Heart left ventricle (tissue), 16 donors: ENCODE measurements around the gene APC2. TPM values are rescaled to one million over a fixed set of nuclear protein-coding genes. Genes with fewer than 3 reads are reported as not detected.

Experiments
- ATAC-seq, 4 donors: fragments of 200-7000 bp; cut with Tn5 transposase; one replicate each; pipeline ENCODE4 v1.9.1; 2020 to 2022; ENCODE audit warnings: moderate library complexity in 4 of 4, mild to moderate bottlenecking in 3 of 4, moderate number of reproducible peaks in 1 of 4
- DNase-seq, 5 donors: peaks; one replicate each; pipeline ENCODE4 v3.0.0-alpha.2; 2020
- H3K27ac ChIP-seq, 12 donors: fragments of 200-600 bp; sonication (generic) in 4 of 12; one replicate each; pipeline versions ENCODE4 v1.5.0 to v1.8.0; 2016 to 2022; ENCODE audit warnings: mild to moderate bottlenecking in 2 of 12
- H3K27me3 ChIP-seq, 9 donors: fragments of 200-600 bp; sonication (generic) in 2 of 9; one replicate each; pipeline versions ENCODE4 v1.5.1 to v1.8.0; 2016 to 2022; ENCODE audit warnings: mild to moderate bottlenecking in 3 of 9
- H3K36me3 ChIP-seq, 9 donors: fragments of 200-600 bp; sonication (generic) in 2 of 9; one replicate each; pipeline versions ENCODE4 v1.5.0 to v1.8.0; 2018 to 2022; ENCODE audit warnings: mild to moderate bottlenecking in 2 of 9
- H3K4me1 ChIP-seq, 12 donors: fragments of 200-600 bp; sonication (generic) in 4 of 12; one replicate each; pipeline versions ENCODE4 v1.5.0 to v1.8.0; 2016 to 2022; ENCODE audit warnings: mild to moderate bottlenecking in 3 of 12
- H3K4me3 ChIP-seq, 12 donors: fragments of 200-600 bp; sonication (generic) in 4 of 12; one replicate each; pipeline versions ENCODE4 v1.5.0 to v1.8.0; 2017 to 2022; ENCODE audit warnings: mild to moderate bottlenecking in 9 of 12, moderate library complexity in 4 of 12
- H3K9me3 ChIP-seq, 12 donors: fragments of 200-600 bp; sonication (generic) in 4 of 12; one replicate each; pipeline versions ENCODE4 v1.5.0 to v1.8.0; 2016 to 2022; ENCODE audit warnings: mild to moderate bottlenecking in 1 of 12
- CTCF ChIP-seq, 12 donors: fragments of 200-600 bp; sonication (generic) in 4 of 12; IDR thresholded peaks; one replicate each; pipeline versions ENCODE4 v1.5.0 to v1.8.0; 2018 to 2022; ENCODE audit warnings: antibody characterized with exemption in 12 of 12, mild to moderate bottlenecking in 5 of 12
- POLR2A ChIP-seq, 2 donors: fragments of 450-650 bp; IDR thresholded peaks; one replicate each; pipeline ENCODE4 v1.6.1; 2017; ENCODE audit warnings: antibody characterized with exemption in 2 of 2, mild to moderate bottlenecking in 2 of 2, moderate library complexity in 2 of 2
- WGBS, 4 donors: extraction: QIAGEN DNeasy Blood & Tissue Kit in 2 of 4; methylation state at CpG; one replicate each; pipeline versions ENCODE4 v1.1.5 to v1.1.7; 2013 to 2018; 5-methylcytosine and 5-hydroxymethylcytosine counted together
- intact Hi-C, 10 donors: fragments of 100-400 bp; cut with DNase I; formaldehyde crosslinking; loops; one replicate each; pipeline versions ENCODE4 v1.11.1 to v1.14.2; 2022
- polyA plus RNA-seq, 2 donors: library from polyadenylated mRNA; stranded (reverse); fragments of 200-250 nt; gene quantifications; one replicate each; pipeline ENCODE4 v1.2.3, GENCODE V29; 2013
- total RNA-seq, 9 donors: library from RNA; depleted of rRNA in 2 of 9; stranded (reverse); fragments of >200 nt in 2 of 9; fragmentation: NEBNext Ultra II Directional in 3 of 9; extraction: Animal tissue kit (Norgen Biotek cat#: 25700) in 3 of 9; gene quantifications; one replicate each; pipeline versions ENCODE4 v1.1.0 to v1.2.4, GENCODE V29; 2016 to 2023
- donor health status: ischemic (EF 13 %, LVEDD 7.1; RV severe dilation, severe dysfunction).
- donor health status: healthy with polysubstance abuse.
- donor health status: DM: no; HTN: yes; CAD: no.
- donor health status: DM: no; HTN: no; CAD: no.
- donor health status: ischemic (EF 25% LVEDD 6.9; RV normal size, moderate dysfunction).
- donor health status: ischemic (EF 25% LVEDD 5.7; RV mildly dilated, moderate dysfunction).
- donor health status: healthy.
- donor health status: DM: yes; HTN: yes; CAD: no.
- donor health status: ischemic (EF 35%, LVEDD 5.7; RV mildly dilated, moderate dysfunction).
- donor health status: nonischemic (EF 11% LVEDD 7.7; RV severe dilation, severe dysfunction).
- donor health status: DM: yes; HTN: yes; CAD: no.
- donor health status: PGD.
- donor health status: ischemic (EF 29% LVEDD 5.4; RV normal size, mild dysfunction).
- donor health status: nonischemic (EF 23%, LVEDD 6.1; RV moderate dilation, normal function).

APC2 gene
- total and polyA plus RNA-seq, 11 donors = 0.04 to 0.72 (median 0.11) TPM; not detected in 1

- intact Hi-C loops = loop anchor here in 1 of 10 donors (1.0 kb wide), 1 partner anchor 11 kb away; the partner anchor contains the start of gene PCSK4
- H3K27ac ChIP-seq = peak within 1 kb of the TSS; percentile 27 to 82 (median 70)
- H3K36me3 ChIP-seq = peaks cover 0 to 33% (median 3%) of the 10 kb centered on the region in 9 donors
- H3K4me1 ChIP-seq = peaks cover 0 to 30% (median 23%) of the 10 kb centered on the region in 12 donors
- ATAC-seq = peak; percentile 94 to 98 (median 96)
- TF ChIP-seq CTCF (IDR thresholded peaks at IDR 0.05) (no peak), POLR2A (IDR thresholded peaks at IDR 0.05) (peak in 1 of 2 donors; percentile 77)
- no peaks in the 10 kb centered on the region for H3K27me3 ChIP-seq
- 0 to 1% (median 0%) methylated on average over 37 to 71 of the region's 71 CpGs for WGBS, 4 donors
- H3K9me3 ChIP-seq = no peaks in the 10 kb centered on the region
- peak within 1 kb of the TSS; percentile 80 to 99 (median 94) for H3K4me3 ChIP-seq
- DNase-seq = peak; percentile 94 to 98 (median 96)
These were observed 29.2 kb downstream of the APC2 start, which contains the start of gene C19orf25 for GRCh38 chr19:1478934-1479707. C19orf25 (minus strand) TSS chr19:1479215; CDS start chr19:1478903, 312 bp downstream.

DNA sequence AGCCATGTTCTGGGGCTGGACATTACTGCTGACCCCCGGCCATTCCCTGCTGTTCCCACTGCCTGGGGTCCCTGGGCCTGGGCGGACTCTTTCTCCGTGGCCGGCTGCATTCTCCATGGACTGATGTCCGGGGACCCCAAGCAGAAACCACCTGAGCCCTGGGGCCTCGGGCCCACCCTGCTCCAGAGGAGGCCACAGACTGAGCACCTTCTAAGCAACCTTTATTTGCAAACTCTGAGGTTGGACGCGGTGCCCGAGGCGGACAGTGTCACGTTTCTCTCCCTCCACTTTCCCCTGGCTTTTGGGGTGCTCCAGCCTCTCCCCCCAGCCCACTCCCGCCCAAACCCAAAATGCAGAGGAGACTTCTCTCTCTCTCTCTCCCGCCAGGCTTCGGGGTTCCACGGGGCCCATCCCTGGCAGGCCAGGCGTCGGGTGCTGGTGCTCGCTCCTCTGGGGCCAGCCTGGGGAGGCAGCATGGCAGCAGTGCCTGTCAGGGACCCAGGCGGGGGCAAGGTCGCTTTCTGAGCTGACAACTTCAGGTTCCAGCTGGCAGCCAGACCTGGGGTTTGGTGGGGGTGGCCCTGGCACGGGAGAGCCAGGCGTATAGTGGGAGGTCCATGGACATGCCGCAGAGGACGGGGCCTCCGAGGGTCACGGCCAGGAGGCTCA lies 31.4 kb downstream of the APC2 start:
- no peaks in the 10 kb centered on the region for H3K9me3 ChIP-seq
- no peak overlapping the region for H3K4me3 ChIP-seq
- H3K27me3 ChIP-seq = no peaks in the 10 kb centered on the region
- WGBS, 4 donors = 85 to 93% (median 89%) methylated on average over 18 to 26 of the region's 26 CpGs
- peaks cover 0 to 24% (median 18%) of the 10 kb centered on the region in 12 donors for H3K4me1 ChIP-seq
- no peak for ATAC-seq
- peaks cover 0 to 13% (median 0%) of the 10 kb centered on the region in 9 donors for H3K36me3 ChIP-seq
- no peak overlapping the region for H3K27ac ChIP-seq
- TF ChIP-seq CTCF (IDR thresholded peaks at IDR 0.05) = no peak
- no peak for TF ChIP-seq POLR2A (IDR thresholded peaks at IDR 0.05)
- peak in 2 of 5 donors; percentile 17 to 59 for DNase-seq
- intact Hi-C loops = no loop called here

DNA sequence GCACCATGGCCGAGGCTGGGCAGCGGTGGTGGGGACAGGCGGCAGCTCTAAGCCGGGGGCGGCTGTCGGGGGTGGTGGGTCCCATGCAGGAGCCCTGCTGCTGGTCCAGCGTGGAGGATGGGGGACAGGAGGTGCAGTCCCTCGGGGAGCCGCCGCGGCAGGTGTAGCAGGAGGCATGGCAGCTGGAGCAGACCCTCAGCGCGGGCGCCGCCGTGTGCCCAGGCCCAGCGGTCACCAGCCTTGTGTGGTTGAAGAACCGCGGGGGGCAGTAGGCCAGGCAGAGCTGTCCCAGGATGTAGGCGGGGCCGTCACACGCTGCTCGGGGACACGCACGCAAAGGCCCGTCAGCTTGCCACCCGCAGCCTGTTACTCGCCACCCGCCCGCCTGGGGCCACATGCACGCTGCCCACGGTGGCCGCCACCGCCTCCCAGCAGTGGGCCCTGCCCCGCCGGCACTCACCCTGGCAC lies 32.0 kb downstream of the APC2 start:
- Histone ChIP-seq H3K9me3 (no peaks in the 10 kb centered on the region), H3K4me3 (no peak overlapping the region), H3K27ac (no peak overlapping the region), H3K4me1 (peaks cover 0 to 24% (median 18%) of the 10 kb centered on the region in 12 donors), H3K27me3 (no peaks in the 10 kb centered on the region), H3K36me3 (peaks cover 0 to 8% (median 0%) of the 10 kb centered on the region in 9 donors)
- 87 to 92% (median 91%) methylated on average over 29 to 36 of the region's 36 CpGs for WGBS, 4 donors
- intact Hi-C loops = no loop called here
- ATAC-seq (no peak), DNase-seq (peak in 1 of 5 donors; percentile 19)
- no peak for TF ChIP-seq CTCF (IDR thresholded peaks at IDR 0.05)
- TF ChIP-seq POLR2A (IDR thresholded peaks at IDR 0.05) = no peak
